ENCODE measurements around the gene GDPD3.

- no peak for TF ChIP-seq CTCF (IDR thresholded peaks at IDR 0.05)
- no peak for TF ChIP-seq POLR2A (IDR thresholded peaks at IDR 0.05)
Observed at GRCh38 chr16:30087181-30087898, 26.0 kb downstream of the GDPD3 start.
